ENCODE measurements around the gene COX8A. TPM values are rescaled to one million over a fixed set of nuclear protein-coding genes. Genes with fewer than 3 reads are reported as not detected.

The COX8A gene
- total RNA-seq, 1 donor from 2014 or later, result 539 TPM

- no peak for TF ChIP-seq CTCF (conservative IDR thresholded peaks at IDR 0.05; ENCODE audit: low read depth, low read length)
- peak within 1 kb of the TSS; percentile 93 for H3K4me3 ChIP-seq (ENCODE audit: low read depth, low read length)
- DNase-seq (ENCODE audit: low read depth), result peak; percentile 90
Observed at GRCh38 chr11:63938479-63939396, 35.7 kb upstream of the COX8A start, which contains the start of gene NAA40. NAA40 (plus strand) TSS chr11:63939002; CDS start chr11:63939097, 95 bp downstream.

- TF ChIP-seq CTCF (conservative IDR thresholded peaks at IDR 0.05; ENCODE audit: low read depth, low read length), result no peak
- DNase-seq (ENCODE audit: low read depth), result no peak
- H3K4me3 ChIP-seq (ENCODE audit: low read depth, low read length), result peak overlapping the region; percentile 93
Observed at GRCh38 chr11:63939397-63939891, 35.0 kb upstream of the COX8A start.

GRCh38 chr11:63940786-63941185 is 33.6 kb upstream of the COX8A start:
- H3K4me3 ChIP-seq (ENCODE audit: low read depth, low read length), result no peak overlapping the region
- no peak for DNase-seq (ENCODE audit: low read depth)
- no peak for TF ChIP-seq CTCF (conservative IDR thresholded peaks at IDR 0.05; ENCODE audit: low read depth, low read length)

- DNase-seq (ENCODE audit: low read depth), result no peak
- no peak for TF ChIP-seq CTCF (conservative IDR thresholded peaks at IDR 0.05; ENCODE audit: low read depth, low read length)
- H3K4me3 ChIP-seq (ENCODE audit: low read depth, low read length), result no peak overlapping the region
Observed at GRCh38 chr11:63941901-63942300, 32.5 kb upstream of the COX8A start.

GRCh38 chr11:63942803-63943202 is 31.6 kb upstream of the COX8A start:
- H3K4me3 ChIP-seq (ENCODE audit: low read depth, low read length), result no peak overlapping the region
- no peak for TF ChIP-seq CTCF (conservative IDR thresholded peaks at IDR 0.05; ENCODE audit: low read depth, low read length)
- no peak for DNase-seq (ENCODE audit: low read depth)

GRCh38 chr11:63944987-63945386 is 29.4 kb upstream of the COX8A start:
- DNase-seq (ENCODE audit: low read depth), result no peak
- no peak for TF ChIP-seq CTCF (conservative IDR thresholded peaks at IDR 0.05; ENCODE audit: low read depth, low read length)
- no peak overlapping the region for H3K4me3 ChIP-seq (ENCODE audit: low read depth, low read length)

All from epithelial cell of proximal tubule (primary cell).